Activated T-helper 17 cell treated with anti-CD3 and anti-CD28 coated beads, Interleukin-2, amount 50 U/mL, for 72 hours (primary cell): ENCODE results near the gene SREBF2. TPM values are rescaled to one million over a fixed set of nuclear protein-coding genes. Genes with fewer than 3 reads are reported as not detected.

Source experiments
- ATAC-seq: fragments of 150-1000 bp; cut with Tn5 transposase; replicated peaks from 2 replicates; pipeline ENCODE4 v1.10.0; 2021; ENCODE audit warnings: mild to moderate bottlenecking, moderate library complexity
- H3K27ac Mint-ChIP-seq: one replicate; pipeline ENCODE4 v1.8.0; 2022; ENCODE audit warnings: mixed read lengths
- H3K27me3 Mint-ChIP-seq: one replicate; pipeline ENCODE4 v1.8.0; 2022; ENCODE audit warnings: mixed read lengths
- H3K36me3 Mint-ChIP-seq: one replicate; pipeline ENCODE4 v1.8.0; 2022; ENCODE audit warnings: low read depth, mild to moderate bottlenecking, mixed read lengths
- H3K4me1 Mint-ChIP-seq: one replicate; pipeline ENCODE4 v1.8.0; 2022; ENCODE audit warnings: mixed read lengths
- H3K4me3 Mint-ChIP-seq: one replicate; pipeline ENCODE4 v1.8.0; 2022; ENCODE audit warnings: mild to moderate bottlenecking, mixed read lengths
- H3K9me3 Mint-ChIP-seq: one replicate; pipeline ENCODE4 v1.8.0; 2022; ENCODE audit warnings: mixed read lengths
- total RNA-seq, 2 donors: library from RNA; stranded (reverse); gene quantifications; one replicate each; pipeline ENCODE4 v1.2.3, GENCODE V29; 2022

Gene SREBF2
- total RNA-seq, 2 donors from 2014 or later: 126 to 162 TPM

GRCh38 chr22:41813726-41814410 lies 19.0 kb upstream of the SREBF2 start:
- ATAC-seq: no peak

GRCh38 chr22:41815716-41816115 lies 17.2 kb upstream of the SREBF2 start:
- Mint-ChIP-seq H3K36me3 (peaks cover 58% of the 10 kb centered on the region), H3K9me3 (no peaks in the 10 kb centered on the region), H3K4me1 (no peaks in the 10 kb centered on the region), H3K27ac (no peak overlapping the region), H3K4me3 (no peak overlapping the region), H3K27me3 (no peaks in the 10 kb centered on the region)
- no peak for ATAC-seq

More at GRCh38 chr22:41813726-41814410, 19.0 kb upstream of the SREBF2 start:
- Mint-ChIP-seq H3K9me3 (no peaks in the 10 kb centered on the region), H3K4me3 (no peak overlapping the region), H3K4me1 (no peaks in the 10 kb centered on the region), H3K36me3 (peaks cover 58% of the 10 kb centered on the region), H3K27me3 (no peaks in the 10 kb centered on the region), H3K27ac (no peak overlapping the region)

- no peak overlapping the region for H3K4me3 Mint-ChIP-seq
- H3K27ac Mint-ChIP-seq: no peak overlapping the region
- H3K27me3 Mint-ChIP-seq: no peaks in the 10 kb centered on the region
- no peaks in the 10 kb centered on the region for H3K9me3 Mint-ChIP-seq
- H3K4me1 Mint-ChIP-seq: no peaks in the 10 kb centered on the region
- peaks cover 56% of the 10 kb centered on the region for H3K36me3 Mint-ChIP-seq
- no peak for ATAC-seq
These were observed 16.7 kb upstream of the SREBF2 start for GRCh38 chr22:41816241-41816640.

- ATAC-seq: no peak
These were observed 16.0 kb upstream of the SREBF2 start for GRCh38 chr22:41816871-41817270.

GRCh38 chr22:41818011-41818410 lies 14.9 kb upstream of the SREBF2 start:
- Mint-ChIP-seq H3K9me3 (no peaks in the 10 kb centered on the region), H3K27ac (no peak overlapping the region), H3K36me3 (peaks cover 48% of the 10 kb centered on the region), H3K4me3 (no peak overlapping the region), H3K4me1 (peaks cover 17% of the 10 kb centered on the region), H3K27me3 (no peaks in the 10 kb centered on the region)
- no peak for ATAC-seq

More at GRCh38 chr22:41816871-41817270, 16.0 kb upstream of the SREBF2 start:
- Mint-ChIP-seq H3K9me3 (no peaks in the 10 kb centered on the region), H3K36me3 (peaks cover 50% of the 10 kb centered on the region), H3K4me3 (no peak overlapping the region), H3K27ac (no peak overlapping the region), H3K4me1 (peaks cover 6% of the 10 kb centered on the region), H3K27me3 (no peaks in the 10 kb centered on the region)

DNA sequence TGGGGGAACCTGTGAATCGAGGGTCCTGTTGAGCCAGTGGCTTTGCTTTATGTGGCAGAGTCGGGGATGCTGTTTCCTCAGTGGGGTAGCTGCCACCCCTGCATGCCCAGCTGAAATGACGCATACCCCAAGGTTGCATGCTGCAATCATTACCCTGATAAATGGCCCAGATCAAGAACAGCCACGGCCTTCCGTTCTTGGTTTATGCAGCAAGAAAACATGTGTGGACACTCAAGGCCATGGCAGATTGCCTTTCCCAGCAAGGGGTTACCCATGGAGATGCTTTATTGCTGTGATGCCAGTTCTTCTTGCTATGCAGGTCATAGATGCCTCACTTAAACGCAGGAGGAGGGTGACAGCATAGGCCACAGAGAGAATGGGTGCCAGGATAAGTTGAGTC lies 14.3 kb upstream of the SREBF2 start:
- Mint-ChIP-seq H3K9me3 (no peaks in the 10 kb centered on the region), H3K4me3 (no peak overlapping the region), H3K36me3 (peaks cover 48% of the 10 kb centered on the region), H3K27ac (no peak overlapping the region), H3K4me1 (peaks cover 18% of the 10 kb centered on the region), H3K27me3 (no peaks in the 10 kb centered on the region)
- ATAC-seq: no peak

GRCh38 chr22:41819257-41819656 lies 13.6 kb upstream of the SREBF2 start:
- peaks cover 47% of the 10 kb centered on the region for H3K36me3 Mint-ChIP-seq
- H3K4me3 Mint-ChIP-seq: no peak overlapping the region

DNA sequence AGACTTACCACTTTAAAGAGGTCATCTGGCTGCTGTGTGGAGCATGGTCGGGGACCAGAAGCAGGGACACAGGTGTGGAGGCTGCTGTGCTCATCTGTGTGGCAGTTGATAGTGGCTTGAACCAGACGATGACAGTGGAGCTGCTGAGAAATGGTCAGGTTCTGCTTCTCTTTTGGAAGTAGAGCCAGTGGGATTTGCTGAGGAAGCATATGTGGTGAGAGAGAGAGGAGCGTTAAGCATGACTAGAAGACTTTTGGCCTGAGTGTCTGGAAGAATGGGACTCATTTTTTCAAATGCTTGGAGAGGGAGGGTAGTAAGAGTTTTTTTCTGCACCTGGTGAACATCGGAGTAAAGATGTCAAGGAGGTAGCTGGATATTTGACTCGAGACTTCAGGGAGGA lies 12.5 kb upstream of the SREBF2 start:
- H3K27me3 Mint-ChIP-seq: no peaks in the 10 kb centered on the region
- H3K27ac Mint-ChIP-seq: peak overlapping the region; percentile 20
- peaks cover 41% of the 10 kb centered on the region for H3K36me3 Mint-ChIP-seq
- no peak overlapping the region for H3K4me3 Mint-ChIP-seq
- no peaks in the 10 kb centered on the region for H3K9me3 Mint-ChIP-seq
- peaks cover 25% of the 10 kb centered on the region for H3K4me1 Mint-ChIP-seq
- ATAC-seq: no peak

More at GRCh38 chr22:41819257-41819656, 13.6 kb upstream of the SREBF2 start:
- Mint-ChIP-seq H3K27me3 (no peaks in the 10 kb centered on the region), H3K27ac (peak overlapping the region; percentile 16), H3K4me1 (peaks cover 25% of the 10 kb centered on the region), H3K9me3 (no peaks in the 10 kb centered on the region)
- ATAC-seq: no peak

- peak overlapping the region; percentile 2 for H3K4me3 Mint-ChIP-seq
- no peaks in the 10 kb centered on the region for H3K27me3 Mint-ChIP-seq
- peaks cover 28% of the 10 kb centered on the region for H3K36me3 Mint-ChIP-seq
- H3K27ac Mint-ChIP-seq: peak overlapping the region; percentile 85
- H3K4me1 Mint-ChIP-seq: peaks cover 25% of the 10 kb centered on the region
- no peaks in the 10 kb centered on the region for H3K9me3 Mint-ChIP-seq
- no peak for ATAC-seq
These were observed 11.2 kb upstream of the SREBF2 start for GRCh38 chr22:41821471-41822316.

DNA sequence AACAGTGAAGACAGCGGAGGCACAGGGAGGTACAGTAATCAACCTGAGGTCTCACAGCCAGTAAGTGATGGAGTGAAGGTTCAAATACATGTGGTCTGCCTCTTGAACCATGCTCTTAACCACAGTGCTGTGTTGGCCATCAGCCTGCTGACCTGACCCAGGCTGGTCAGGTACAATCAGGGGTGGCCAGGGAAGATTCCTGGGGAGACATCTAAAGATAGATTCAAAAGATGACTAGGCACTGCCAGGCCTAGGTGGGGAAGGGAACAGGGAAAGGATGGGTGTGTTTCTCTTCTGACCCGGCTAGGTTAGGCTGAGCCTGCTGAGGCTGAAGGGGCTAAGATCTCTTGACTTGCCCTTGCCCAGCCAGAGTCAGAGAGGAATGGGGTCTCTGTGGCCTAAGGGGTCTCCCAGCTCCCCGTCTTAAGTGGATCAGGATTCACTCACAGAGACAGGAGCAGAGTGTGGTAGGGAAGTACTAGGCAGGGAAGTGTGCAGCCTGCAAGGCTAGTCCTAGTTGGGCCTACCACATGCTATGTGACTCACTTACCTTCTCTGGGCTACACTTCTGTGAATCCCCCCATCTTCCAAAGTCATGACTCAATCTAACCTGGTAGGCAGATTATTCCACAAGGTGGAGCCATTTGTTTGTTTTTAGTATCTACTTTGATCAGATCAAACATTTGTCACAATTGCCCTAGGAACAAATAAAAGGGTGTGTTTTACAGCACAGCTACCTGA lies 10.4 kb upstream of the SREBF2 start:
- H3K27ac Mint-ChIP-seq: peak overlapping the region; percentile 85
- no peaks in the 10 kb centered on the region for H3K27me3 Mint-ChIP-seq
- H3K9me3 Mint-ChIP-seq: no peaks in the 10 kb centered on the region
- H3K4me1 Mint-ChIP-seq: peaks cover 29% of the 10 kb centered on the region
- peaks cover 23% of the 10 kb centered on the region for H3K36me3 Mint-ChIP-seq
- peak; percentile 97 for ATAC-seq
- peak overlapping the region; percentile 2 for H3K4me3 Mint-ChIP-seq

- peak overlapping the region; percentile 27 for H3K4me3 Mint-ChIP-seq
- no peaks in the 10 kb centered on the region for H3K9me3 Mint-ChIP-seq
- no peaks in the 10 kb centered on the region for H3K27me3 Mint-ChIP-seq
- no peak for ATAC-seq
- H3K4me1 Mint-ChIP-seq: peaks cover 34% of the 10 kb centered on the region
- H3K27ac Mint-ChIP-seq: peak overlapping the region; percentile 85
- peaks cover 23% of the 10 kb centered on the region for H3K36me3 Mint-ChIP-seq
These were observed 9.1 kb upstream of the SREBF2 start for GRCh38 chr22:41823797-41824196.

DNA sequence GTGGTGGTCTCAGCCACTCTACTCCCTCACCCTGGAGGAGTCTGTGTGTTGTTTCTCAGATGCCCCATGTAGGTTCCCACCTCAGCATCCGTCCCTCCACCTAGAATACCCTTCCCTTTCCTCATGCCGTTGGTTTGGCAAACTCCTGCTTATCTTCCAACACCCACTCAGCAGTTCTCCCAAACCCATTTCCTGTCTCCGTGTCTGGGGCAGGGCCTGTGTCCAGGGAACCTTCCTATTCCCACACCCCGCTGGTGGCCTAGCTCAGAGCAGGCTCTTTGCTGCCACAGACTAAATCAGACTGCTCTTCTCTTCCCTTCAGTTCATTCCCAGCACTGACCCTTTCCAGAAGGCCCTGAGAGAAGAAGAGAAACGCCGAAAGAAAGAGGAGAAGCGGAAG lies 7.5 kb upstream of the SREBF2 start:
- H3K36me3 Mint-ChIP-seq: peaks cover 22% of the 10 kb centered on the region
- peaks cover 34% of the 10 kb centered on the region for H3K4me1 Mint-ChIP-seq
- H3K27me3 Mint-ChIP-seq: no peaks in the 10 kb centered on the region
- no peak overlapping the region for H3K4me3 Mint-ChIP-seq
- no peaks in the 10 kb centered on the region for H3K9me3 Mint-ChIP-seq
- no peak for ATAC-seq
- peak overlapping the region; percentile 85 for H3K27ac Mint-ChIP-seq

GRCh38 chr22:41826021-41826420 lies 6.9 kb upstream of the SREBF2 start:
- peak overlapping the region; percentile 85 for H3K27ac Mint-ChIP-seq
- H3K4me3 Mint-ChIP-seq: no peak overlapping the region
- H3K4me1 Mint-ChIP-seq: peaks cover 34% of the 10 kb centered on the region
- no peak for ATAC-seq
- H3K9me3 Mint-ChIP-seq: no peaks in the 10 kb centered on the region
- peaks cover 16% of the 10 kb centered on the region for H3K36me3 Mint-ChIP-seq
- no peaks in the 10 kb centered on the region for H3K27me3 Mint-ChIP-seq
